ENCODE results near the gene HES2.

- TF ChIP-seq FOXK2 (conservative IDR thresholded peaks at IDR 0.05 in 1 of 2, IDR thresholded peaks at IDR 0.05 in 1 of 2; ENCODE audit: low read depth in 2 of 2) (no peak), POLR2A (conservative IDR thresholded peaks at IDR 0.05) (no peak), DLX4 (CRISPR knock-in tag; IDR thresholded peaks at IDR 0.05) (no peak), MLLT1 (IDR thresholded peaks at IDR 0.05) (no peak), FOXM1 (IDR thresholded peaks at IDR 0.05; ENCODE audit: low read depth) (no peak), FOXM1 (CRISPR knock-in tag; IDR thresholded peaks at IDR 0.05; ENCODE audit: low read depth) (no peak)
These were observed 41.5 kb downstream of the HES2 start for GRCh38 chr1:6378096-6378746.

Measured in K562 (cell line).